HG02588 (cell line): ENCODE data around the gene MCL1.
"Not testable (repeated sequence)": the region's sequence is repeated elsewhere in the genome, so short reads cannot be mapped to it uniquely, and the experiment has no call there.

Experiments used
- ATAC-seq: cut with Tn5 transposase; IDR thresholded peaks from one replicate; pipeline ENCODE4 v1.9.1; 2021; ENCODE audit warnings: mild to moderate bottlenecking, moderate library complexity; ENCODE audit not compliant: unreplicated experiment

MCL1 gene

DNA sequence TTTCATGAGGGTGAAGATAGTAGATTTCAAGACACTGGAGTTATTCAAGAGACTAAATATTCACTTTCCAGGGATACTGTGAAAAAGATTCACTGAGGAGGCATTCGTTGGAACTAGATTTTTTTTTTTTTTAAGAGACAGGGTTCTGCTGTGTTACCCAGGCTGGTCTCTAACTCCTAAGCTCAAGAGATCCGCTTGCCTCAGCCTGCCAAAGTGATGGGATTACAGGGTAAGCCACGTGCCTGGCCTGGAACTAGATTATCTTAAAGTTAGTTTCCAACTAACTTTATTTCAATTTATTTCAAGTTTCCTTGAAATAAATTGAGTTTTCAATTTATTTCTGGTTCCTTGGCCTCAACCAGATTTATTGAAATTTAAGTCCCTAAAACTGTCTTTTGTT is 24.3 kb upstream of the MCL1 start:
- ATAC-seq = no peak

GRCh38 chr1:150602372-150602771 is 23.0 kb upstream of the MCL1 start:
- not testable (repeated sequence) for ATAC-seq

GRCh38 chr1:150601540-150601939 is 22.1 kb upstream of the MCL1 start:
- ATAC-seq = no peak

DNA sequence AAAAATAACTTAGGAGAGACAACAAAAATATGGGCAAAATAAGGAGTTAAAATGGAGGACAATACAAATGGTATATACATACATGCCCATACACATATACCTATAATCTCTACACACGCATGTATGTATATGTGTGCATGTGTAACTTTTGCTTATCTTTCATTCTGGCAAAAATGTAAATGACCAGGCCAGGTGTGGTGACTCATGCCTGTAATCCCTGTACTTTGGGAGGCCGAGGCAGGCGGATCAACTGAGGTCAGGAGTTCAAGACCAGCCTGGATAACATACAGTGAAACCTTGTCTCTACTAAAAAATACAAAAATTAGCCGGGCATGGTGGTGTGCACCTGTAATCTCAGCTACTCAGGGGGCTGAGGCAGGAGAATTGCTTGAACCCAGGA is 18.9 kb upstream of the MCL1 start:
- ATAC-seq = not testable (repeated sequence)

DNA sequence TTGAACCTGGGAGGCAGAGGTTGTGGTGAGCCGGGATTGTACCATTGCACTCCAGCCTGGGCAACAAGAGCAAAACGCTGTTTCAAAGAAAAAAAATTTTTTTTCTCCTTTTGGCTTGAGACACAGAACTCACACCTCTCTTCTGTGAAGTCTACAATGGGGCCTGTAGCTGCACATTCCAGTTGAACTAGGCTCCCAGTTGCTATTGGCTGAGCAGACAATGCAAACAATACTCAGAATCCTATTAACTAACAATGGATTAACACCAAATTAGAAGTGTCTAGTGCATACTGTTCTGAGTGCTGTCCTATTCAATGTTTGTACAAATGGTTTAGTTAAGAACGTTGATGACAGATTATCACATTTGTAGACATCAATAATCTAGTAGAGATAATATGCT is 17.6 kb upstream of the MCL1 start:
- ATAC-seq = no peak

DNA sequence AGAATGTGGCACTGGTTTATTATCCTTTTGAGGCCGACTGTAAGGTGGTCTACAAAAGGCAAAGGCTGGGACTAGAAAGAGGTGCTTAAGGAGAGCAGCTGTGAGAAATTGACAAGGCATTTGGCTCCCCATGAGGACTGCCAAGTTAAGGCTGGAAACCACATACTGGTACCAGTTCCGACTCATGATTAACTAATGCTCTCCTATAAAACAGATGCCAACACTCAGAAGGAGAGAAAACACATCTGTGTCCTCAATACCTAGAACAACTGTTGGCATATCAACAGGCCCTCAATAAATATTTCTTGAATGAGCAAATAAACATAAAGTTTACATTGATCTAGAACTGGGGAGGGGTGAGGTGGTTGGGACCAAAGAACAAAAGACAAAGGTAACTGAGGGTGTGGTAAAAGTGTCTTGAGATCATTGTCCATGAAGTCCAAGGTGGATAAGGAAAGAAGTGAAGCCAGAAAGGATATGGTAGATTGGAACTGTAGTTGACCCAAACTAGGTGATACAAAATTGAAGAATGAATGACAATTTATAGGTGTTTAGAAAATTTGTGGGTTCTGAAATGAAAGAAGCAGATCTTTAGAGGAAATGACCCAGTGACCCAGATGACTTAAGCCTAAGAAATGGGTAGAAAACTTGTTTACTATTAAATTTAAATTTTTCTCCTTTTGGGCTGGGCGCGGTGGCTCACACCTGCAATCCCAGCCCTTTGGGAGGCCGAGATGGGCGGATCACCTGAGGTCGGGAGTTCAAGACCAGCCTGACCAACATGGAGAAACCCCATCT is 16.9 kb upstream of the MCL1 start:
- no peak for ATAC-seq

DNA sequence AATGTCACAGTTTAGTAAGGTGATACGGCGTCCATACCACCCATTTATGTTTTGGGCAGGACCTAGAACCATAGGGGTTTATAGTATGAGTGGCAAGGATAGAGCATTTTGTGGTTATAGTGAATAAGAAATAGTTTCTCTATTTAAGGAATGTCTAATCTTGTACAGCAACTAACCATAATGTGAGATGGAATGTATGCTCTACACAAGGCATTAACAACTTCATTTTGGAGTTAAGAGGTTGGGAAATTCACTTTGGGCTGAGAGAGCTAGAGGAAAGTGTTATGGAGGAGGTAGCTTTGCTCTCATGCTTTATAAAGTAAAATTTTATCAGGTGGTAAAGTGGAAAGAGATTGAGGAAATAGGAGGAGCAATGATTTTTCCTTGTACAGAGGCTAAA is 3.0 kb upstream of the MCL1 start:
- ATAC-seq = no peak

- not testable (repeated sequence) for ATAC-seq
Measured at GRCh38 chr1:150581962-150582361, 2.6 kb upstream of the MCL1 start.

DNA sequence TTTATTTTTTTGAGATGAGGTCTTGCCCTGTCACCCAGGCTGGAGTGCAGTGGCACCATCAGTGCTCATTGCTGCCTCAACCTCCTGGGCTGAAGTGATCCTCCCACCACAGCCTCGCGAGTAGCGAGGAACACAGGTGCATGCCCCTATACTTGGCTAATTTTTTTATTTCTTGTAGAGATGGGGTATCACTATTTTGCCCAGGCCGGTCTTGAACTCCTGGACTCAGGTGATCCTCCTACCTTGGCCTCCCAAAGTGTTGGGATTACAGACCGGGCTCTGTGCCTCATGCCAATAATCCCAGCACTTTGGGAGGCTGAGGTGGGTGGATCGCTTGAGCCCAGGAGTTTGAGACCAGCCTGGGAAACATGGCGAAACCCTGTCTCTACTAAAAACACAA is 2.0 kb upstream of the MCL1 start:
- not testable (repeated sequence) for ATAC-seq

GRCh38 chr1:150580966-150581365 is 1.6 kb upstream of the MCL1 start:
- ATAC-seq = not testable (repeated sequence)

DNA sequence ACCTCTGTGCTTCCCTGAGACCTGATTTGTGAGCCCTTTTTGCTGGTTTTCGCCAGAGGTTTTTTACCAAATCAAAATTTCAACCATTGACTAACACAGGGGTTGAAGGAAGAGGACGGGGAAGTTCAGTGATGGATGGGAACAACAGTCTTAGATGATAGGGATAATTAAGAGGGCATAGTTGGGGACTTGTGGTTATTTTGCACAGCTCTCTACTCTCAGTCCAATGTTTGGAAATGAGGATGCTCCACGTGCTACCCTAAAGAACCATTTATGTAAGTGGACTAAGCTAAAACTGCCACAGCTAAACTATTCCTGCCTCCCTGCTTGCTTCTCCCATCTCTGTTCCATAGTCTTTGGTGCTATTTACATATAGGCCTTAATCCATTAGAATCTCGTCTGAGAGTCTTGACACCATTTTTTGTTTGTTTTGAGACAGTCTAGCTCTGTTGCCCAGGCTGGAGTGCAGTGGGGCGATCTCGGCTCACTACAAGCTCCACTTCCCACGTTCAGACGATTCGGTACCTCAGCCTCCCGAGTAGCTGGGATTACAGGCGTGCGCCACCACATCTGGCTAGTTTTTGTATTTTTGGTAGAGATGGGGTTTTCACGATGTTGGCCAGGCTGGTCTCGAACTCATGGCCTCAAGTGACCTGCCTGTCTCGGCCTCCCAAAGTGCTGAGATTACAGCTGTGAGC is 684 bp upstream of the MCL1 start:
- ATAC-seq = no peak

GRCh38 chr1:150578272-150579109 is 919 bp downstream of the MCL1 start:
- peak; percentile 4 for ATAC-seq

DNA sequence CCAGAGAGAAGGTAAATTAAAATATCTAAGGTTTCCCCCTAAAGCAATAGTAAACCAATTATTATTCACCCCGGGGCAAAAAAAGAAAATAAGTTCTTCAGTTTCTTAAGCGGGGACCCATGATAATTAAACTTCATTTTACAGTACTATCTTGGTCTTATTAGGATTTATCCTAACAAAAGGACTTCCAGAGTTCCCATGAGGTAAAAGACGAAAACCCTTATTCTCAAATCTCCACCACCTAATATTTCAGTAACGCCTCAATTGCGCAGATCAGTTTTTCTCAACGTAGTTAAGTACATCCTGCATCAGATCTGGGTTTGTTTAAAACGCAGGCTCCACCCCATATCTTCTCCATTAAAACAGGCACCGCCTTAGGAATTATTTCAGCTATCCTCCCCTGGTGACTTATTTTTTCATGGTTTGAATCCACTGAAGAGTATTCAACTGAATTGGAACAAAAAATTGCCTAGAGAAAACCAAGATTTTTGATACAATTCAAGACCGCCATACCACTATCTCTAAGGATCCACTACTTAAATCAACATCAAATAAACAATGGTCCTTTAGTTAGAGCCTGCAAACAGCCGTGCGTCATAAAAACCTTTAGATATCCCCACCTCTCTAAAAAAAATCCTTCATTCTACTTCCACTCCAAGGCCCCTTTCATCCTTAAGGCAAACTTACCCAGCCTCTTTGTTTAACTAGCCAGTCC is 1.7 kb downstream of the MCL1 start:
- no peak for ATAC-seq

DNA sequence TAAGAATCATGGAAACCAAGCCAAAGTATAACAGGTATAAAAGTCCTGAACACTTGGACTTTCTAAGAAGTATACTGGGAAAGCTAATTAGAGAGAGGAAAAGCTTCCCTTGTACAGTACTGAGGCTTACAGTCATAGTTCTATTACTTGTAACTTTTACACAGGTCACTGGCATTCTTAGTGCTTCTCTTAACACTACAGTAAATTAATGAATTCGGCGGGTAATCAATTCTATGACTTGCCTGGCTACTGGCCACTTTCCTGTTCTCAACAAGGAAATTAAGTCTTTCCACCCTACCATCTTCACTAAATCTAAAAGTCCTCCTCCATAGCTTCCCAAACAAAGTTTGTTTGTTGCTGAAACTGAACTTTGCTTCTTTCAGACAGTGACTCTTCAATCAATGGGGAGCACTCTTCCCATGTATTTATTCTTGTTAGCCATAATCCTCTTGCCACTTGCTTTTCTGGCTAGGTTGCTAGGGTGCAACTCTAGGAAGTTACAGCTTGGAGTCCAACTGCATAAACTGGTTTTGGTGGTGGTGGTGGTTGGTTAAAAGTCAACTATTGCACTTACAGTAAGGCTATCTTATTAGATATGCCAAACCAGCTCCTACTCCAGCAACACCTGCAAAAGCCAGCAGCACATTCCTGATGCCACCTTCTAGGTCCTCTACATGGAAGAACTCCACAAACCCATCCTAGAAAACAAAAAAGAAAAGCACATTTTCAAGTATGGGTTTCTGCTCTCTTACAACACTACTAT is 2.4 kb downstream of the MCL1 start:
- ATAC-seq = no peak

DNA sequence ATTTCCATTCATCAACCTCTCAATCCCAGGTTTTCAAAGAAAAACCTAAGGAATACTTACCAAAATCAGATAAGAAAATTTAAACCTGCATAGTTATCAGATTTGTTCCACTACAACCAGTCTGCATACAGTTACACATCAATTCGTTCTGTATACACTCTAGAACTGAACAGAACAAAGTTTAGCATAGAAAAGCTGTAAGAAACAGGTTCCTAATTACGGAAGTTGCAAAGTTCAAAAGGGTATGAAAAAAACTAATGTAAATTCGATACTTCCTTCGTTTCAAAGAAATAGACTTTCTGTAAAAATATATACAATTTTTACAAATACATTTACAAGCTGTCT is 3.1 kb downstream of the MCL1 start:
- no peak for ATAC-seq

GRCh38 chr1:150575518-150576366 is 3.7 kb downstream of the MCL1 start:
- ATAC-seq = no peak

DNA sequence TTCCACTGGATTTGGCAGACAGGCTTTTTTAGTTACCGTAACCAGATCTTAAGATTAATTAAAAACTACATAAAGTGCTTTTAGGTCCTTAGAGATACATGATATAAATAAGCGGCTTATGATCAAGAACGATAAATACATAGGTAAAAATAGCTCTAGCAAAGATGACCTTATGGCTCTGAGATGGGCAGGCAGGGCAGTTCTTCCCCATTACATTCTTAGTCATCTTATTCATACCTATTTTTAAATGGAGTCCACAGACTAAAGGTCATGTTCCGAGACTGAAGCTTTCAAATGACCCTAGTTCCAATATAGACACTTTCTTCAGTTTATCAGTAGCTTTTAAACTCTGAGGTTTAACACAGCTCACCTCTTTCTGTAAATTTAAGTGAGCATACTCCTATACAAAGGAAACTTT is 4.3 kb downstream of the MCL1 start:
- ATAC-seq = no peak

- ATAC-seq = no peak
Measured at GRCh38 chr1:150574260-150575071, 4.9 kb downstream of the MCL1 start.
